HCT116 (cell line): Measurements from ENCODE around the gene RXFP4. TPM values are rescaled to one million over a fixed set of nuclear protein-coding genes. Genes with fewer than 3 reads are reported as not detected.

Experiments
- ATAC-seq: fragments of 200-7000 bp; cut with Tn5 transposase; 2 replicates; pipeline ENCODE4 v1.9.1; 2020; ENCODE audit warnings: mild to moderate bottlenecking, moderate library complexity
- BruUV-seq: library from RNA; stranded (reverse); fragments of 400-500 nt; replicated peaks from 2 replicates; lab custom pipeline; 2021; lab: Mats Ljungman, UMichigan
- CTCF ChIA-PET: fragments of 300-600 bp; sonication (Branson Sonifier 250); formaldehyde crosslinking; loops from one replicate; lab custom pipeline; 2021; ENCODE audit warnings: antibody characterized with exemption; lab: Charles Lee
- POLR2A ChIA-PET: fragments of 300-600, 350-600 bp; sonication (Branson Sonifier 250); formaldehyde crosslinking; loops from one replicate; lab custom pipeline; 2021; ENCODE audit warnings: antibody characterized with exemption; lab: Charles Lee
- RAD21 ChIA-PET, 2 experiments: fragments of 300-600 bp; sonication (Branson Sonifier 250); formaldehyde crosslinking; loops; one replicate each; lab custom pipeline; 2023; ENCODE audit warnings: low total read pairs in 2 of 2; ENCODE audit not compliant: uncharacterized antibody in 2 of 2, unreplicated experiment in 2 of 2, low non-redundant PET in 1 of 2; lab: Charles Lee
- DNase-seq: peaks from one replicate; pipeline ENCODE4 v3.0.0-alpha.2; 2010; ENCODE audit warnings: low read depth, low spot score
- H2AFZ ChIP-seq: fragments of 200-600 bp; shearing (Covaris generic), sonication (generic); 2 replicates; pipeline ENCODE4 v1.6.1; 2017; ENCODE audit warnings: low read depth, mixed run types, mixed read lengths, antibody characterized with exemption, low read length; ENCODE audit not compliant: poor library complexity, severe bottlenecking
- H3K27ac ChIP-seq: 2 replicates; pipeline ENCODE4 v1.5.1; 2012; ENCODE audit warnings: low read depth, low read length
- H3K27me3 ChIP-seq: fragments of 200-600 bp; sonication (generic); 2 replicates; pipeline ENCODE4 v1.6.1; 2016; ENCODE audit warnings: mixed run types, low read length, mixed read lengths; ENCODE audit not compliant: insufficient read depth
- H3K36me3 ChIP-seq, 2 experiments: fragments of 200-500 bp in 1 of 2; fragments of 200-600 bp in 1 of 2; sonication (Bioruptor generic) in 1 of 2; sonication (generic) in 1 of 2; 2 replicates each; pipeline versions ENCODE4 v1.5.1 to v1.6.1; 2014 to 2016; ENCODE audit warnings: low read length in 2 of 2, inconsistent platforms in 1 of 2, mixed read lengths in 1 of 2, mixed run types in 1 of 2; ENCODE audit not compliant: insufficient read depth in 2 of 2, control insufficient read depth in 1 of 2
- H3K4me1 ChIP-seq, 2 experiments: fragments of 200-600 bp in 1 of 2; sonication (generic) in 1 of 2; 2 replicates each; pipeline versions ENCODE4 v1.5.1 to v1.6.1; 2012 to 2017; ENCODE audit warnings: low read length in 2 of 2, inconsistent platforms in 1 of 2, mild to moderate bottlenecking in 1 of 2, mixed read lengths in 1 of 2, mixed run types in 1 of 2, moderate library complexity in 1 of 2; ENCODE audit not compliant: insufficient read depth in 2 of 2, control insufficient read depth in 1 of 2
- H3K4me2 ChIP-seq: fragments of 200-600 bp; sonication (generic); 2 replicates; pipeline ENCODE4 v1.6.1; 2017; ENCODE audit warnings: mixed run types, low read length, mixed read lengths
- H3K4me3 ChIP-seq, 2 experiments: fragments of 200-600 bp in 1 of 2; sonication (generic) in 1 of 2; replicated peaks in 1 of 2; 2 replicates each; pipeline ENCODE4 v1.5.1; 2011 to 2016; ENCODE audit warnings: low read length in 2 of 2, control low read depth in 1 of 2, low read depth in 1 of 2, mild to moderate bottlenecking in 1 of 2, mixed read lengths in 1 of 2, mixed run types in 1 of 2
- H3K79me2 ChIP-seq: fragments of 200-600 bp; sonication (generic); 2 replicates; pipeline ENCODE4 v1.6.1; 2017; ENCODE audit warnings: mild to moderate bottlenecking, mixed run types, low read length, moderate library complexity, mixed read lengths; ENCODE audit not compliant: insufficient read depth
- H3K9ac ChIP-seq: fragments of 200-600 bp; sonication (generic); 2 replicates; pipeline ENCODE4 v1.6.1; 2016; ENCODE audit warnings: low read length, mixed read lengths
- H3K9me2 ChIP-seq: fragments of 200-600 bp; sonication (generic), shearing (Covaris generic); 2 replicates; pipeline ENCODE4 v1.6.1; 2017; ENCODE audit warnings: mixed run types, mild to moderate bottlenecking, moderate library complexity; ENCODE audit not compliant: insufficient read depth
- H3K9me3 ChIP-seq, 2 experiments: fragments of 200-500 bp in 1 of 2; fragments of 200-600 bp in 1 of 2; sonication (Bioruptor generic) in 1 of 2; sonication (generic) in 1 of 2; 2 replicates each; pipeline ENCODE4 v1.6.1; 2014 to 2017; ENCODE audit warnings: low read length in 2 of 2, mixed read lengths in 2 of 2, inconsistent platforms in 1 of 2, low read depth in 1 of 2, mild to moderate bottlenecking in 1 of 2, mixed run types in 1 of 2, moderate library complexity in 1 of 2; ENCODE audit not compliant: control insufficient read depth in 1 of 2, insufficient read depth in 1 of 2
- H4K20me1 ChIP-seq: fragments of 200-600 bp; sonication (generic), shearing (Covaris generic); 2 replicates; pipeline ENCODE4 v1.6.1; 2017; ENCODE audit warnings: mixed run types, mild to moderate bottlenecking, moderate library complexity; ENCODE audit not compliant: insufficient read depth
- ATF3 ChIP-seq: IDR thresholded peaks from 2 replicates; pipeline ENCODE4 v1.6.1; 2012
- CBX3 ChIP-seq: IDR thresholded peaks from 2 replicates; pipeline ENCODE4 v1.6.1; 2012; ENCODE audit warnings: low read depth
- CEBPB ChIP-seq: IDR thresholded peaks from 2 replicates; pipeline ENCODE4 v1.6.1; 2012; ENCODE audit warnings: low read depth
- EGR1 ChIP-seq: IDR thresholded peaks from 2 replicates; pipeline ENCODE4 v1.6.1; 2012; ENCODE audit warnings: low read depth
- ELF1 ChIP-seq: IDR thresholded peaks from 2 replicates; pipeline ENCODE4 v1.6.1; 2012; ENCODE audit warnings: low read depth, borderline replicate concordance
- EZH2 ChIP-seq: fragments of 200-600 bp; sonication (generic); IDR thresholded peaks from 2 replicates; pipeline ENCODE4 v1.6.1; 2017; ENCODE audit warnings: antibody characterized with exemption, mixed run types
- EZH2phosphoT487 ChIP-seq: fragments of 200-600 bp; IDR thresholded peaks from 2 replicates; pipeline ENCODE4 v1.6.1; 2018; ENCODE audit warnings: antibody characterized with exemption, borderline replicate concordance
- FOSL1 ChIP-seq: IDR thresholded peaks from 2 replicates; pipeline ENCODE4 v1.6.1; 2012; ENCODE audit warnings: low read depth
- JUND ChIP-seq: IDR thresholded peaks from 2 replicates; pipeline ENCODE4 v1.6.1; 2012
- MAX ChIP-seq: IDR thresholded peaks from 2 replicates; pipeline ENCODE4 v1.6.1; 2012
- POLR2AphosphoS5 ChIP-seq: IDR thresholded peaks from 2 replicates; pipeline ENCODE4 v1.6.1; 2011; ENCODE audit warnings: mild to moderate bottlenecking, low read depth, low read length, moderate library complexity
- RAD21 ChIP-seq: IDR thresholded peaks from 2 replicates; pipeline ENCODE4 v1.6.1; 2012; ENCODE audit warnings: low read depth, mild to moderate bottlenecking
- REST ChIP-seq: IDR thresholded peaks from 2 replicates; pipeline ENCODE4 v1.6.1; 2012; ENCODE audit warnings: low read depth
- SIN3A ChIP-seq: IDR thresholded peaks from 2 replicates; pipeline ENCODE4 v1.6.1; 2012; ENCODE audit warnings: low read depth
- SP1 ChIP-seq: IDR thresholded peaks from 2 replicates; pipeline ENCODE4 v1.6.1; 2012; ENCODE audit warnings: low read depth
- SRF ChIP-seq: IDR thresholded peaks from 2 replicates; pipeline ENCODE4 v1.6.1; 2012; ENCODE audit warnings: low read depth
- YY1 ChIP-seq: IDR thresholded peaks from 2 replicates; pipeline ENCODE4 v1.6.1; 2011; ENCODE audit warnings: low read length, low read depth, moderate library complexity, mild to moderate bottlenecking; ENCODE audit not compliant: insufficient replicate concordance; ENCODE audit errors: extremely low read depth
- ZBTB33 ChIP-seq: IDR thresholded peaks from 2 replicates; pipeline ENCODE4 v1.6.1; 2011; ENCODE audit warnings: mild to moderate bottlenecking, low read length, moderate library complexity; ENCODE audit not compliant: insufficient replicate concordance; ENCODE audit errors: extremely low read depth
- ZNF274 ChIP-seq: fragments of 200-500 bp; sonication (Bioruptor generic); IDR thresholded peaks from 2 replicates; pipeline ENCODE4 v1.6.1; 2014; ENCODE audit warnings: mild to moderate bottlenecking, low read depth, low read length, inconsistent platforms
- intact Hi-C: fragments of 100-400 bp; cut with micrococcal nuclease; formaldehyde crosslinking; loops from 2 replicates; pipeline ENCODE4 v1.10.0; 2022
- total RNA-seq: library from RNA; stranded (reverse); gene quantifications from one replicate; pipeline ENCODE4 v1.2.1, GENCODE V29; 2021; ENCODE audit not compliant: unreplicated experiment

The RXFP4 gene
- total RNA-seq, 1 experiment from 2014 or later: 0.20 TPM

- Histone ChIP-seq H3K4me1 (peaks cover 22 to 41% of the 10 kb centered on the region in 2 experiments), H3K9ac (no peak overlapping the region), H2AFZ (no peak overlapping the region), H3K4me3 (no peak overlapping the region), H3K79me2 (no peaks in the 10 kb centered on the region), H4K20me1 (no peaks in the 10 kb centered on the region), H3K36me3 (peaks cover 23 to 40% of the 10 kb centered on the region in 2 experiments; a peak in 3 of 4 replicates), H3K27ac (no peak overlapping the region), H3K9me2 (no peaks in the 10 kb centered on the region)
- ChIA-PET RAD21 (no interaction called here), CTCF (no interaction called here)
- no peak for ATAC-seq
- intact Hi-C loops: no loop called here
- TF ChIP-seq ZNF274: no peak
- TF ChIP-seq JUND: no peak
- TF ChIP-seq MAX: no peak
- no peak for TF ChIP-seq CBX3
- TF ChIP-seq POLR2AphosphoS5: no peak; the same call in 1 of the 2 replicates
- no peak for TF ChIP-seq RAD21
- TF ChIP-seq SRF: no peak
- TF ChIP-seq FOSL1: no peak
- no peak for TF ChIP-seq ZBTB33
- TF ChIP-seq EZH2: no peak
- TF ChIP-seq CEBPB: no peak
- no peak for TF ChIP-seq SIN3A
- TF ChIP-seq SP1: no peak
- no peak for TF ChIP-seq EGR1
- no peak for TF ChIP-seq EZH2phosphoT487
- TF ChIP-seq ELF1: no peak
- TF ChIP-seq ATF3: no peak
- no peak for TF ChIP-seq YY1
- no peak for TF ChIP-seq REST
- TF ChIP-seq, all 23 proteins: peak for 0
- Histone ChIP-seq H3K4me2 (no peak overlapping the region), H3K9me3 (no peaks in the 10 kb centered on the region), H3K27me3 (no peaks in the 10 kb centered on the region)
- DNase-seq: no peak
- no TSS peak for BruUV-seq
- POLR2A ChIA-PET: interaction anchor here (1.7 kb wide), 1 partner anchor 33 kb away, joined by 7 read pairs; the partner anchor contains the start of gene ARHGEF2
Observed at GRCh38 chr1:155946633-155947219, 5.3 kb downstream of the RXFP4 start.
